Loucy (cell line): ENCODE data around the gene WFIKKN1.

Experiments
- EZH2phosphoT487 ChIP-seq: fragments of 200-600 bp; IDR thresholded peaks from 2 replicates; pipeline ENCODE4 v1.6.1; 2018; ENCODE audit warnings: antibody characterized with exemption, mild to moderate bottlenecking, moderate library complexity, borderline replicate concordance
- TF ChIP-seq, protein P1 (sequence below): fragments of 200-600 bp; sonication (generic); conservative IDR thresholded peaks from 2 replicates; pipeline ENCODE4 v1.5.1; 2014; ENCODE audit warnings: mild to moderate bottlenecking, antibody characterized with exemption, low read length

DNA sequence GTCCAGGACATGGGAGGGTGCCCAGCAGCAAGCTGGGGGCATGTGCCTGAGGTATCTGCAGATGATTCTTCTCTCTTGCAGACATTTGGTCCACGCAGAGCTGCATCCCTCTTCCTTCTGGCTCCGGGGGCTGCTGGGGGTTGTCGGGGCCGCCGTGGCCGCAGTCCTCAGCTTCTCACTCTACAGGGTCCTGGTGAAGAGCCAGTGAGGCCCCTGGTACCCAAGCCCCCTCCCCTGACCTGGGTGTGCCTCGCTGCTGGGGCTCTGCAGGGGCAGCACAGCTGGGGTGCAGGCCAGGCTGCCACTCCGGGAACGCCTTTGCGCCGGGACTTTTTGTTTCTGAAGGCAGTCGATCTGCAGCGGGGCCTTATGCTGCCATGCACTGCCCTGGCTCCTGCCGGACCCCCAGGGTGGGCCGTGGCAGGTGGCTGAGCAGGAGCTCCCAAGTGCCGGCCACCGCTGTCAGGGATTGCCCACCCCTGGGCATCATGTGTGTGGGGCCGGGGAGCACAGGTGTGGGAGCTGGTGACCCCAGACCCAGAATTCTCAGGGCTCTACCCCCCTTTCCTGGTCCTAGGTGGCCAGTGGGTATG is 42.7 kb downstream of the WFIKKN1 start:
- TF ChIP-seq, protein P1, sequence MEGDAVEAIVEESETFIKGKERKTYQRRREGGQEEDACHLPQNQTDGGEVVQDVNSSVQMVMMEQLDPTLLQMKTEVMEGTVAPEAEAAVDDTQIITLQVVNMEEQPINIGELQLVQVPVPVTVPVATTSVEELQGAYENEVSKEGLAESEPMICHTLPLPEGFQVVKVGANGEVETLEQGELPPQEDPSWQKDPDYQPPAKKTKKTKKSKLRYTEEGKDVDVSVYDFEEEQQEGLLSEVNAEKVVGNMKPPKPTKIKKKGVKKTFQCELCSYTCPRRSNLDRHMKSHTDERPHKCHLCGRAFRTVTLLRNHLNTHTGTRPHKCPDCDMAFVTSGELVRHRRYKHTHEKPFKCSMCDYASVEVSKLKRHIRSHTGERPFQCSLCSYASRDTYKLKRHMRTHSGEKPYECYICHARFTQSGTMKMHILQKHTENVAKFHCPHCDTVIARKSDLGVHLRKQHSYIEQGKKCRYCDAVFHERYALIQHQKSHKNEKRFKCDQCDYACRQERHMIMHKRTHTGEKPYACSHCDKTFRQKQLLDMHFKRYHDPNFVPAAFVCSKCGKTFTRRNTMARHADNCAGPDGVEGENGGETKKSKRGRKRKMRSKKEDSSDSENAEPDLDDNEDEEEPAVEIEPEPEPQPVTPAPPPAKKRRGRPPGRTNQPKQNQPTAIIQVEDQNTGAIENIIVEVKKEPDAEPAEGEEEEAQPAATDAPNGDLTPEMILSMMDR: no peak
- TF ChIP-seq EZH2phosphoT487: no peak
